ENCODE results near the gene KCMF1.

Gene KCMF1

DNA sequence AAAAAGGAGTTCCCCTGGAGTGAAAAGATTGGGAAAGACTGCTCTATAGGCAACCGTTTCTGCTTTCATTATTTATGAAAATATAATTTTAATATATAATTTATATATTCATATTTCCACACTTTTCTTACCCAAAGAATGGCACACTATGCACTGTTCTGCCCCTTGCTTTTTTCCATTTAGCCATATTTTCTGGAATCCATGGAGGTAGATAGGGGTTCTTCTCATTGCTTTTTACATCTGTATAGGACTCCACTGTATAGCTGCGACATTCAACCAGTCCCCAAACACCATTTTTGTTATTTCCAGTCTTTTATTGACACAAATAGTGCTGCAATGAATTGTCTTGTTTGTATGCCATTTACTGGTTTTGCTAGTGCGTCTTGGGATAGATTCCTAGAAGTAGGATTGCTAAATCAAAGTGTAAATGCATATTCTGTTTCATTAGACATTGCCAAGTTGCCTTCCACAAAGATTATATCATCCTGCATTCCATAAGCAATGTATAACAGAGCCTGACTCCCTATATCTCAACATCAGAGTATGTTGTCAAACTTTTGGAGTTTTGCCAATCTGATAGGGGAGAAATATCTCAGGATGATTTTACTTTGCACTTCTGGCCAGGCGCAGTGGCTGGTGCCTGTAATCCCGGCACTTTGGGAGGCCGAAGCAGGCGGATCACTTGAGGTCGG lies 135.7 kb downstream of the KCMF1 start:
- H3F3A ChIP-seq (ENCODE audit: insufficient read depth), result no peaks in the 10 kb centered on the region
- no peak overlapping the region for H2AFZ ChIP-seq (ENCODE audit: low read depth, low read length, severe bottlenecking)
- no peak overlapping the region for H3K4me2 ChIP-seq (ENCODE audit: low read depth, low read length, poor library complexity, severe bottlenecking)
- H4K20me1 ChIP-seq (ENCODE audit: low read depth, low read length), result no peaks in the 10 kb centered on the region
- H3K79me2 ChIP-seq (ENCODE audit: insufficient read depth, low read length), result no peaks in the 10 kb centered on the region
- no peak overlapping the region for H3K27ac ChIP-seq (ENCODE audit: low read depth, low read length)
- no peak for TF ChIP-seq EZH2phosphoT487 (conservative IDR thresholded peaks at IDR 0.05; ENCODE audit: low read length)
- TF ChIP-seq, protein P1, sequence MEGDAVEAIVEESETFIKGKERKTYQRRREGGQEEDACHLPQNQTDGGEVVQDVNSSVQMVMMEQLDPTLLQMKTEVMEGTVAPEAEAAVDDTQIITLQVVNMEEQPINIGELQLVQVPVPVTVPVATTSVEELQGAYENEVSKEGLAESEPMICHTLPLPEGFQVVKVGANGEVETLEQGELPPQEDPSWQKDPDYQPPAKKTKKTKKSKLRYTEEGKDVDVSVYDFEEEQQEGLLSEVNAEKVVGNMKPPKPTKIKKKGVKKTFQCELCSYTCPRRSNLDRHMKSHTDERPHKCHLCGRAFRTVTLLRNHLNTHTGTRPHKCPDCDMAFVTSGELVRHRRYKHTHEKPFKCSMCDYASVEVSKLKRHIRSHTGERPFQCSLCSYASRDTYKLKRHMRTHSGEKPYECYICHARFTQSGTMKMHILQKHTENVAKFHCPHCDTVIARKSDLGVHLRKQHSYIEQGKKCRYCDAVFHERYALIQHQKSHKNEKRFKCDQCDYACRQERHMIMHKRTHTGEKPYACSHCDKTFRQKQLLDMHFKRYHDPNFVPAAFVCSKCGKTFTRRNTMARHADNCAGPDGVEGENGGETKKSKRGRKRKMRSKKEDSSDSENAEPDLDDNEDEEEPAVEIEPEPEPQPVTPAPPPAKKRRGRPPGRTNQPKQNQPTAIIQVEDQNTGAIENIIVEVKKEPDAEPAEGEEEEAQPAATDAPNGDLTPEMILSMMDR (IDR thresholded peaks at IDR 0.05; ENCODE audit: insufficient read depth, low read length, poor library complexity, severe bottlenecking), result no peak
- no peaks in the 10 kb centered on the region for H3K9me3 ChIP-seq (ENCODE audit: insufficient read depth, low read length)
- H3K36me3 ChIP-seq (ENCODE audit: low read length), result no peaks in the 10 kb centered on the region
- no peaks in the 10 kb centered on the region for H3K9me2 ChIP-seq (replicated peaks; ENCODE audit: insufficient read depth, low read length)
- H3K4me3 ChIP-seq (ENCODE audit: insufficient read depth, low read length, poor library complexity, severe bottlenecking), result no peak overlapping the region
- no peaks in the 10 kb centered on the region for H3K27me3 ChIP-seq (ENCODE audit: low read length)
- no peak overlapping the region for H3K9ac ChIP-seq (ENCODE audit: low read length)
